OCI-LY3 (cell line): ENCODE results near the gene ZNF493.

Source experiments
- H2AFZ ChIP-seq: fragments of 200-600, 300-600 bp; shearing (Covaris generic); 2 replicates; pipeline ENCODE4 v1.6.0; 2014; ENCODE audit warnings: antibody characterized with exemption, low read depth, low read length
- H3K27ac ChIP-seq: fragments of 200-600, 300-600 bp; sonication (generic); 2 replicates; pipeline ENCODE4 v1.5.1; 2014; ENCODE audit warnings: mild to moderate bottlenecking, low read length, moderate library complexity, mixed read lengths
- H3K27me3 ChIP-seq: fragments of 200-600, 300-600 bp; sonication (generic); 2 replicates; pipeline ENCODE4 v1.6.1; 2014; ENCODE audit warnings: low read depth, low read length, mixed read lengths
- H3K36me3 ChIP-seq: fragments of 200-600, 300-600 bp; sonication (generic); replicated peaks from 2 replicates; pipeline ENCODE3; 2014; ENCODE audit warnings: low read depth, low read length, mixed read lengths
- H3K4me1 ChIP-seq: fragments of 300-600, 200-600 bp; sonication (generic); 2 replicates; pipeline ENCODE4 v1.6.1; 2014; ENCODE audit warnings: low read length, mixed read lengths
- H3K4me2 ChIP-seq: fragments of 200-600, 300-600 bp; sonication (generic); 2 replicates; pipeline ENCODE4 v1.6.1; 2014; ENCODE audit warnings: low read length, mixed read lengths
- H3K4me3 ChIP-seq: fragments of 300-600, 200-600 bp; sonication (generic); 2 replicates; pipeline ENCODE4 v1.5.1; 2014; ENCODE audit warnings: antibody characterized with exemption, mild to moderate bottlenecking, low read length, moderate library complexity
- H3K79me2 ChIP-seq: fragments of 300-600, 200-600 bp; shearing (Covaris generic); 2 replicates; pipeline ENCODE4 v1.6.1; 2014; ENCODE audit warnings: mild to moderate bottlenecking, low read length, mixed read lengths
- H3K9ac ChIP-seq: fragments of 300-600, 200-600 bp; shearing (Covaris generic); 2 replicates; pipeline ENCODE4 v1.6.0; 2014; ENCODE audit warnings: mild to moderate bottlenecking, low read length, moderate library complexity
- H3K9me3 ChIP-seq: fragments of 200-600, 300-600 bp; shearing (Covaris generic); 2 replicates; pipeline ENCODE4 v1.6.1; 2014; ENCODE audit warnings: low read length, mixed read lengths; ENCODE audit not compliant: insufficient read depth
- H4K20me1 ChIP-seq: fragments of 200-600, 300-600 bp; sonication (generic); 2 replicates; pipeline ENCODE4 v1.6.1; 2016; ENCODE audit warnings: low read length, mixed read lengths; ENCODE audit not compliant: insufficient read depth
- EZH2phosphoT487 ChIP-seq: fragments of 200-600 bp; shearing (Covaris generic); IDR thresholded peaks from 2 replicates; pipeline ENCODE4 v1.6.1; 2018; ENCODE audit warnings: antibody characterized with exemption, mixed run types, low read depth
- TF ChIP-seq, protein P1 (sequence below): fragments of 200-600, 300-600 bp; sonication (generic); IDR thresholded peaks from 2 replicates; pipeline ENCODE4 v1.5.1; 2014; ENCODE audit warnings: antibody characterized with exemption, low read length, low read depth

The ZNF493 gene

DNA sequence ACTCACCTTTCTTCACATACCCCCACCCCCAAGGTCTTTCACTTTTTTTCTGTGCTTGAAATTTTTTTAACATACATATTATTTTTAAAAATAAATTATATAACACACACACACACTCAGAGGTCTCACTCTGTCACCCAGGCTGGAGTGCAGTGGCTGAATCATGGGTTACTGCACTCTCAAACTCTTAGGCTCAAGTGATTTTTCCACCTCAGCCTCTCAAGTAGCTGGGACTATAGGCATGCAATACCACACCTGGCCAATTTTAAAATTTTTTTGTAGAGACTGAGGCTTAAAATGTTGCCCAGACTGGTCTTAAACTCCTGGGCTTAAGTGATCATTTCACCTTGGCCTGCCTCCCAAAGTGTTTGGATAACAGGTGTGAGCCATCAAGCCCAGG, 75.6 kb downstream of the ZNF493 start:
- Histone ChIP-seq H3K36me3 (no peaks in the 10 kb centered on the region), H3K9ac (no peak overlapping the region), H4K20me1 (no peaks in the 10 kb centered on the region), H3K4me1 (no peaks in the 10 kb centered on the region), H3K4me3 (no peak overlapping the region), H2AFZ (no peak overlapping the region), H3K27ac (no peak overlapping the region), H3K9me3 (no peaks in the 10 kb centered on the region), H3K4me2 (no peak overlapping the region), H3K27me3 (no peaks in the 10 kb centered on the region), H3K79me2 (no peaks in the 10 kb centered on the region)
- no peak for TF ChIP-seq EZH2phosphoT487
- TF ChIP-seq, protein P1, sequence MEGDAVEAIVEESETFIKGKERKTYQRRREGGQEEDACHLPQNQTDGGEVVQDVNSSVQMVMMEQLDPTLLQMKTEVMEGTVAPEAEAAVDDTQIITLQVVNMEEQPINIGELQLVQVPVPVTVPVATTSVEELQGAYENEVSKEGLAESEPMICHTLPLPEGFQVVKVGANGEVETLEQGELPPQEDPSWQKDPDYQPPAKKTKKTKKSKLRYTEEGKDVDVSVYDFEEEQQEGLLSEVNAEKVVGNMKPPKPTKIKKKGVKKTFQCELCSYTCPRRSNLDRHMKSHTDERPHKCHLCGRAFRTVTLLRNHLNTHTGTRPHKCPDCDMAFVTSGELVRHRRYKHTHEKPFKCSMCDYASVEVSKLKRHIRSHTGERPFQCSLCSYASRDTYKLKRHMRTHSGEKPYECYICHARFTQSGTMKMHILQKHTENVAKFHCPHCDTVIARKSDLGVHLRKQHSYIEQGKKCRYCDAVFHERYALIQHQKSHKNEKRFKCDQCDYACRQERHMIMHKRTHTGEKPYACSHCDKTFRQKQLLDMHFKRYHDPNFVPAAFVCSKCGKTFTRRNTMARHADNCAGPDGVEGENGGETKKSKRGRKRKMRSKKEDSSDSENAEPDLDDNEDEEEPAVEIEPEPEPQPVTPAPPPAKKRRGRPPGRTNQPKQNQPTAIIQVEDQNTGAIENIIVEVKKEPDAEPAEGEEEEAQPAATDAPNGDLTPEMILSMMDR = no peak

DNA sequence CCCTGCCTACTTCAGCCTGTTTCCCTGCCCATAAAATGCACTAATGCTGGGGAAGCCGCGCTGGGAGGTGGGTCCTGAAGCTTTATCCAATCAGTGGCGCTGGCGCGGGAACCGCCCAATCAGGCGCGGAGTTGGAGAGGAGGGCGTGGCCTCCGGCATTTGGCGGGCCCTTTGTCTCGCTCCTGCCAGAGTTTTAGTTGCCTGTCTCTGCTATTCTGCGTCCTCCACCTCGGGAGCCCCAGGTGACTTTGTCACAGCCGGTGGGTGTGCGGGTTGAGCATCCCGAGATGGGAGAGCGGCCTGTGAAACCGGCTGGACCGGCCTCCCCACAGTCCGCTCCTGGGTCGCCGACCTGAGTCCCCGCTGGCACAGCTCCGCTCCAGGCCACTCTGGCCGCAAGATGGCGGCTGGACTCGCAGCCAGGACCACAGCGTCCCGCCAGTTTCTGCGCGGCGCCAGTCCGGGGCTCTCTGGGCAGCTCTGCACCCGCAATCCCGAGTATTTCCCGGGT, 77.8 kb downstream of the ZNF493 start:
- no peak overlapping the region for H3K9ac ChIP-seq
- no peak overlapping the region for H3K4me2 ChIP-seq
- no peaks in the 10 kb centered on the region for H4K20me1 ChIP-seq
- no peak overlapping the region for H3K27ac ChIP-seq
- no peak for TF ChIP-seq EZH2phosphoT487
- TF ChIP-seq, protein P1 = no peak
- no peaks in the 10 kb centered on the region for H3K4me1 ChIP-seq
- peak overlapping the region; percentile 42; the same call in 1 of the 2 replicates for H3K4me3 ChIP-seq
- no peaks in the 10 kb centered on the region for H3K9me3 ChIP-seq
- no peaks in the 10 kb centered on the region for H3K27me3 ChIP-seq
- H3K36me3 ChIP-seq = no peaks in the 10 kb centered on the region
- H3K79me2 ChIP-seq = no peaks in the 10 kb centered on the region
- no peak overlapping the region for H2AFZ ChIP-seq
